GM15510 (cell line): ENCODE results near the gene ATP6V0B.

Source experiments
- POLR2A ChIP-seq: IDR thresholded peaks from 3 replicates; pipeline ENCODE4 v1.6.1; 2011; ENCODE audit warnings: borderline replicate concordance; ENCODE audit not compliant: insufficient read length; ENCODE audit errors: extremely low read depth

The ATP6V0B gene

GRCh38 chr1:43956234-43956633, 18.5 kb upstream of the ATP6V0B start:
- no peak for TF ChIP-seq POLR2A

DNA sequence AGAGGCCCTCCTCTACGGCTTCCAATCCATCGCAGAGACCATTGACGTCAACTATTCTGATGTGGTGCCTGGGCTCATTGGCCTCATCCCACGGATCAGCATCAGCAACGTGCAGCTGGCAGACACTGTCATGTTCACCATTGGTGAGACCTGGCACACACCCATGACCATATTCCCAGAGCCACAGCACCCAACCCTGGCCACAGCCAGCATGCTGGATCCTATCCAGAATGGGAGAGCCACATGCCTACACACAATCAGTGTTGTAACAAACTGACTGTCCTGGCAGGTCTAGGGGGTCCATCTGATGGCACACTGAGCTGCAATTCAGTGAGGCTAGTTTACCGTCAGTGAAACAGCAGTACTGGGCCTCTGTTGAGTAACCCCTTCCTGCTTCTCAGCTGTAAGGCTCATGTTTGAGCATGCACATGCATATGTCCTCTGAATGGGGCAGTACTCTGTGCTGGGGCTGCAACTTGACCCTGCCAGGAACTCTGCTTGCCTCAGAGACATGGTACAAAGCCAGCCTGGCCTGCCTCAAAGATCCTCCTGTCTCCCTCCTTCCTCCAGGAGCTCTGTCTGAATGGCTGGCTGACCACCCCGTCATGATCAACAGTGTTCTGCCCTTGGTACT, 17.2 kb upstream of the ATP6V0B start:
- TF ChIP-seq POLR2A, result no peak

- no peak for TF ChIP-seq POLR2A
Observed at GRCh38 chr1:43958351-43959255, 16.2 kb upstream of the ATP6V0B start.

- TF ChIP-seq POLR2A, result no peak
Observed at GRCh38 chr1:43960798-43961197, 14.0 kb upstream of the ATP6V0B start.

- TF ChIP-seq POLR2A, result no peak
Observed at GRCh38 chr1:43961692-43962091, 13.1 kb upstream of the ATP6V0B start.

GRCh38 chr1:43962324-43962723, 12.4 kb upstream of the ATP6V0B start:
- TF ChIP-seq POLR2A, result no peak

DNA sequence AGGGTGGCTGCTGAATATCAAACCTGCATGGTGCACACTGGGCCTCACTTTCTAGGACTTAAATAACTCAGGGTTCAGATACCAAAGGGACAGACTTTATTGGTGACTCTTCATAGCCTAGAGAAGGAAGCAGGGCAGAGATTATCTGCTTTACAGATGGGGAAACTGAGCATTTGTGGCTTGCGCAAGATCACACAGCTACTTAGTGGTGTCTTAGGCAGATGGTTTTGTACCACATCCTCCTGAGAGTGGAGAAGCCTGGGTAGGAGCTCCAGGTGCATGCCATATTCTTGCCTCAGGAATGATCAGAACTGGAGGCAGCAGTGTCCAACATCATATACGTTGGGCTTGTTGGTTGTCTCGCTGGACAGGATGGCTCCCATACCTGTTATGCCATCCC, 11.8 kb upstream of the ATP6V0B start:
- no peak for TF ChIP-seq POLR2A

DNA sequence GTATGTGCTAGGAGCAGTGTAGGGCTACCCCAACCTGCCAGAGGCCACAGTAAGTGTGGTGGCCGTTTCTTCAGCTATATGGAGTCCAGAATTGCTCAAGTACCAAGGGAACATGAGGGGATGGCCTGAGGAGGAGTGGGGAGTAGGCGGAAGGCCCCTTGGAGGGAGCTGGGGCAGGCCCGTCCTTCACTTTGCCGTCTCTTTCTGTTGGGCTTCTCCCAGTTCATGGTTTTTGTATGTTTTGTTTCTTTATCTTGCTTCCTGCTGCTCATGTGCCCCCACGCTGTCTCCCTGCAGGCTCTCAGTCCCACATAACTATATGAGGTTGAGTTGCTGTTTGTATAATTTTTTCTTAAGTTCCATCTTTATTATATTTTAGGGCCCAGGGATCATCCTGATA, 10.9 kb upstream of the ATP6V0B start:
- no peak for TF ChIP-seq POLR2A

DNA sequence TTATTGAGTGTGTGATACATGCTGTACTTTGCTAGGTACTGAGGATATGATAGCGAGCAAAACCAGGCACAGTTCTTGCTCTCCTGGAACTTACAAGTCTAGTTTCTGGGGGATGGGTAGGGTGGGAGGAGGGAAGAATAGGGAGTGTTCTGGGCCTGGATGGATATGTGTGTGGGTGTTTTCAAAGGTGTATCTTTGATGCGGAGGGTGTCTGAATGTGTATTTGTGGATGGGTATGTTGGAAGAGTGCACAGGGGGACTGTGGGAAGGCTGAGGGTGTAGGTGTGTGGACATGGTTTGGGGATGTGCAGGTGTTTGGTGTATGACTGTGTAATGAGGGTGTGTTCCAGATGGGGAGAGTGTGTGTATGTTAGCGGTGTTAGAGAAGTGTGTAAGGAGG, 9.4 kb upstream of the ATP6V0B start:
- TF ChIP-seq POLR2A, result no peak

DNA sequence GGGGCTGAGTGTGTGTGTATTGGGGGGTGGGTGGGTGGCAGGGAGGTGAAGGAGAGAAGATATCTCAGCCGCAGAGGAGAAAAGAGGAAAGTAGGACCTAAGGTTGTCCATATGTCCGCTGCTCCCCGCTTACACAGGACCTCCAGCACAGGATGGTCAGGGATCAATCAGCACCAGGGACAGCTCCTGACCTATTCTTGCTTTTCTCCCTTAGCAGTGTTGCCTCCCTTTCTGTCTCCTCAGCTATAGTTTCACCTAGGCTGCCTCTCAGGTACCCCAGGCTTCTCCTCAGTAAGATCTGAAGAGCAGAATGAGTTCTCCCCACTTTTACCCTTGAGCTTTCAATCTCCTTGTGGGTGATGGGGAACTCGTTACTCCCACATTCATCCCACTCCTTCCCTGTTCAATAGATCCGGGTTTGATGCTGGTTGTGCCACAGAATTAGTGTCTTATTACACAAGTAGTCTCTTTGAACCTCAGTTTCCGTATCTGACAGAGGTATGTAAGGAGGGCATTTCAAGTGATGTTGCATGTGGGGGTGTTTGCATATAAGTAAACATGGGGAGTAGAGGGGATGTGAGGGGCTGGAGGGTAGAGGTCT, 6.3 kb upstream of the ATP6V0B start:
- no peak for TF ChIP-seq POLR2A

GRCh38 chr1:43969416-43969745, 5.4 kb upstream of the ATP6V0B start:
- no peak for TF ChIP-seq POLR2A

DNA sequence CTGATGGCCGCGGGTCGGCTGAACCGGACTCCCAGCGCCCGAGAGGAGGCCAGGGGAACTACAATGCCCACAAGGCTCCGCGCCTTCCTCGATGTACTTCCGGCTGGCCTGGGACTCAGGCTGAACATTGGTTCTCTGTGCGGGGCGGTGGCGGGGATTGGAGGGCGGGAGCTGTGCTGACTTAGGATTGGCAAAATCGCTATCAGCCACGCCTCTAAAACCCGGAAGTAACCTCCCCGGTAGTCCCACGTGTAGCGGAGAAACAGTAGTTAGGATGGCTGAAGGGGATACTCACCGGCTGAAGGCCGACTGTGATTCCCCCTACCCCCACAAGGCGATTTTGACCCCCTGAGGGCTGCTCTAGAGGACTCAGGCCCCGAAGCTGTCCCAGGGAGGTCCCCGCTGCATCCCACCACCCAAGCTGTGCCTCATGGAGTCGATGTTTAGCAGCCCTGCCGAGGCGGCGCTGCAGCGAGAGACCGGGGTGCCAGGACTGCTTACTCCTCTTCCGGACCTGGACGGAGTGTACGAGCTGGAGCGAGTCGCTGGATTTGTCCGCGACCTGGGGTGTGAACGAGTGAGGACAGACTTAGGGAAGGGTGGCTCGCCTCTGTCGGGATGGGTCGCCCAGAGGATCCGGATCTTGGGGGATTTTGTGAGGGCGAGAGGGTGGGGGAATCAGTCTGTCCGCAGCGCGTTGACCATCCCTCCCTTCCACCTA, 4.9 kb upstream of the ATP6V0B start, which contains the start of gene DPH2:
DPH2 (plus strand) TSS at position 265 of the 721 bp plus-strand sequence; CDS start at position 431, 166 bp downstream.
- TF ChIP-seq POLR2A, result peak; percentile 55

GRCh38 chr1:43970502-43970901, 4.3 kb upstream of the ATP6V0B start:
- TF ChIP-seq POLR2A, result no peak

DNA sequence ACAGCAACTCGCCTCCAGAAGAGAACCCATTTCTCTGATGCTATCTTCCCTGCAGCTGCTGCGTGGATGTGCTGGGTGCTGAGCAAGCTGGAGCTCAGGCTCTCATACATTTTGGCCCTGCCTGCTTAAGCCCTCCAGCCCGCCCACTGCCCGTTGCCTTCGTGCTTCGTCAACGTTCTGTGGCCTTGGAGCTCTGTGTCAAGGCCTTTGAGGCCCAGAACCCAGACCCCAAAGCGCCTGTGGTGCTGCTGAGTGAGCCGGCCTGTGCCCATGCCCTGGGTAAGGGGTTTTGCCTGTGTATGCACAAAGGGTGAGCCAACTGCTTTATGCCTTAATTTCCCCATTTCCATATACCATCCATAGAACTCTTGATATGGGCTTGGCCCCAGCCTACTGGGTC, 3.8 kb upstream of the ATP6V0B start:
- TF ChIP-seq POLR2A, result no peak
